Ureter (tissue), 1 donor: ENCODE results near the gene CYP26A1. TPM values are rescaled to one million over a fixed set of nuclear protein-coding genes. Genes with fewer than 3 reads are reported as not detected.

Experiments
- DNase-seq: peaks from one replicate; pipeline ENCODE4 v3.0.0-alpha.2; 2020; ENCODE audit warnings: low spot score
- total RNA-seq: library from RNA; stranded (reverse); gene quantifications from one replicate; pipeline ENCODE4 v1.2.4, GENCODE V29; 2023
- donor health status: DM: yes; HTN: yes; CAD: no.

The CYP26A1 gene
- total RNA-seq = not detected

GRCh38 chr10:93073539-93074146 lies at the start of gene CYP26A1:
TSS of gene CYP26A1 (plus strand) at chr10:93073893. CDS start at chr10:93073935, 42 bp downstream.
- no peak for DNase-seq

- DNase-seq = no peak
These were observed 47.6 kb upstream of the CYP26A1 start for GRCh38 chr10:93026072-93026471.

GRCh38 chr10:93027508-93027907 lies 46.2 kb upstream of the CYP26A1 start:
- no peak for DNase-seq

GRCh38 chr10:93028883-93029282 lies 44.8 kb upstream of the CYP26A1 start:
- no peak for DNase-seq

- no peak for DNase-seq
These were observed 43.3 kb upstream of the CYP26A1 start for GRCh38 chr10:93030409-93030808.

GRCh38 chr10:93032105-93032808 lies 41.4 kb upstream of the CYP26A1 start:
- DNase-seq = no peak

GRCh38 chr10:93032809-93033137 lies 40.9 kb upstream of the CYP26A1 start:
- no peak for DNase-seq

- DNase-seq = no peak
These were observed 39.3 kb upstream of the CYP26A1 start for GRCh38 chr10:93034426-93034825.

- no peak for DNase-seq
These were observed 34.6 kb upstream of the CYP26A1 start for GRCh38 chr10:93039110-93039509.

GRCh38 chr10:93039721-93040120 lies 34.0 kb upstream of the CYP26A1 start:
- DNase-seq = no peak

- DNase-seq = no peak
These were observed 19.2 kb upstream of the CYP26A1 start for GRCh38 chr10:93054486-93054885.

GRCh38 chr10:93058139-93058538 lies 15.6 kb upstream of the CYP26A1 start:
- DNase-seq = no peak

- no peak for DNase-seq
These were observed 13.5 kb upstream of the CYP26A1 start, which contains the start of gene CYP26C1 for GRCh38 chr10:93059975-93060886. TSS of gene CYP26C1 (plus strand) at chr10:93060798. CDS start at chr10:93061264, 466 bp downstream.

- DNase-seq = no peak
These were observed 12.7 kb upstream of the CYP26A1 start for GRCh38 chr10:93060887-93061593.

GRCh38 chr10:93061594-93062513 lies 11.8 kb upstream of the CYP26A1 start:
- DNase-seq = no peak

- DNase-seq = no peak
These were observed 11.1 kb upstream of the CYP26A1 start for GRCh38 chr10:93062514-93063143.

- no peak for DNase-seq
These were observed 10.3 kb upstream of the CYP26A1 start for GRCh38 chr10:93063144-93063976.

- DNase-seq = no peak
These were observed 9.6 kb upstream of the CYP26A1 start for GRCh38 chr10:93063977-93064660.
